HL-60 (cell line): ENCODE measurements around the gene ZCWPW1.

ENCODE experiments used
- CTCF ChIP-seq: IDR thresholded peaks from one replicate; pipeline ENCODE4 v1.5.1; 2011; ENCODE audit warnings: low read length, control low read depth, inconsistent platforms; ENCODE audit not compliant: insufficient read depth
- GABPA ChIP-seq: IDR thresholded peaks from 2 replicates; pipeline ENCODE4 v1.6.1; 2012; ENCODE audit warnings: low read depth
- POLR2AphosphoS5 ChIP-seq: IDR thresholded peaks from 2 replicates; pipeline ENCODE4 v1.6.1; 2012; ENCODE audit warnings: low read depth
- REST ChIP-seq: IDR thresholded peaks from 2 replicates; pipeline ENCODE4 v1.6.1; 2012; ENCODE audit warnings: low read depth; ENCODE audit not compliant: insufficient replicate concordance

- TF ChIP-seq POLR2AphosphoS5 (no peak), GABPA (no peak), CTCF (no peak), REST (no peak)
Observed at GRCh38 chr7:100464210-100464660, 35.7 kb upstream of the ZCWPW1 start, which contains the start of gene SPACDR.
